ENCODE data around the gene SEMA4A. TPM values are rescaled to one million over a fixed set of nuclear protein-coding genes. Genes with fewer than 3 reads are reported as not detected.

Gene SEMA4A
- total RNA-seq, 1 experiment from 2014 or later, result 1.5 TPM

DNA sequence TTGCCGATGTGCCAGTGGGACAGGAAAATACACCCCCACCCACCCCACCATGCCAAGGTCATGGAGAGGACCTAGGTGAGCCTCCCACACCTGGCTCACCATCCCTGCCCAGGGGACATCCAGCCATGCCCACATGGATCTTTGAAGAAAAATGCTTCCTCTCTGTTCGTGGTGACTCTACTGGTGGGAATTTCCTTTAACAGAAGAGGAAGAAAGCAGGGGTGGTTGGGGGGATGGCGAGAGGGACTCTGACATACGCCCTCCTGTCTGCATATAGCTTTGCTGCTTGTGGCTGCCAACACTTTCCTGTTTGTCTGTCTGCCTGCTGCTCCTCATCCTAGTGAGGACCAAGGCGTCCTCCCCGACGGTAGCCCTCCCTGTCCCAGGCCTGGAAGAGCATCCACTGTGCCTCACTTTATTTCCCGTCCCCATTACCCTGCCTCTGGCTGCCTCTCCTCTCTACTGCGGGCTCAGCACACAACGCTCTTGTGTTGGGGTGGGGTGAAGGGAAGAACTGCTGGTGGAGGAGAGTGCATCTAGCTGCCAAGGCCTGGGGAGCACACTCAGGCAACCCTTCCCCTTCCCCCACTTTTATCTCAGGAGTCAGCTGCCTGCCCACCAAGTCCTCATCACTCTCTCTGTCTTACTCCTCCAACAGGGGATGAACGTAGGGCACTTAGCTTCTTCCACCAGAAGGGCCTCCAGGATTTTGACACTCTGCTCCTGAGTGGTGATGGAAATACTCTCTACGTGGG, 2.5 kb downstream of the SEMA4A start:
- Mint-ChIP-seq H3K4me1 (ENCODE audit: insufficient read depth, unreplicated experiment) (peaks cover 4% of the 10 kb centered on the region), H3K9me3 (ENCODE audit: unreplicated experiment) (no peaks in the 10 kb centered on the region), H3K4me3 (ENCODE audit: unreplicated experiment) (no peak overlapping the region), H3K27ac (ENCODE audit: low read depth, unreplicated experiment) (no peak overlapping the region), H3K36me3 (ENCODE audit: insufficient read depth, unreplicated experiment) (peaks cover under 1% of the 10 kb centered on the region), H3K27me3 (ENCODE audit: insufficient read depth, unreplicated experiment) (peaks cover 12% of the 10 kb centered on the region)
- ChIA-PET POLR2A (interaction anchor here (0.7 to 1.0 kb wide), 3 partner anchors 8 to 78 kb away, joined by 3 to 4 read pairs (median 3); no protein-coding TSS in a partner anchor), CTCF (interaction anchor here (0.7 to 46.2 kb wide), 6 partner anchors 10 to 500 kb away, joined by 3 to 1892 read pairs (median 7); partner anchors contain the start of gene MEX3A)
- DNase-seq (ENCODE audit: unreplicated experiment), result no peak
- TF ChIP-seq, protein P1, sequence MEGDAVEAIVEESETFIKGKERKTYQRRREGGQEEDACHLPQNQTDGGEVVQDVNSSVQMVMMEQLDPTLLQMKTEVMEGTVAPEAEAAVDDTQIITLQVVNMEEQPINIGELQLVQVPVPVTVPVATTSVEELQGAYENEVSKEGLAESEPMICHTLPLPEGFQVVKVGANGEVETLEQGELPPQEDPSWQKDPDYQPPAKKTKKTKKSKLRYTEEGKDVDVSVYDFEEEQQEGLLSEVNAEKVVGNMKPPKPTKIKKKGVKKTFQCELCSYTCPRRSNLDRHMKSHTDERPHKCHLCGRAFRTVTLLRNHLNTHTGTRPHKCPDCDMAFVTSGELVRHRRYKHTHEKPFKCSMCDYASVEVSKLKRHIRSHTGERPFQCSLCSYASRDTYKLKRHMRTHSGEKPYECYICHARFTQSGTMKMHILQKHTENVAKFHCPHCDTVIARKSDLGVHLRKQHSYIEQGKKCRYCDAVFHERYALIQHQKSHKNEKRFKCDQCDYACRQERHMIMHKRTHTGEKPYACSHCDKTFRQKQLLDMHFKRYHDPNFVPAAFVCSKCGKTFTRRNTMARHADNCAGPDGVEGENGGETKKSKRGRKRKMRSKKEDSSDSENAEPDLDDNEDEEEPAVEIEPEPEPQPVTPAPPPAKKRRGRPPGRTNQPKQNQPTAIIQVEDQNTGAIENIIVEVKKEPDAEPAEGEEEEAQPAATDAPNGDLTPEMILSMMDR (IDR thresholded peaks at IDR 0.05; ENCODE audit: unreplicated experiment), result no peak
- BruUV-seq (replicated peaks), result no TSS peak
- intact Hi-C loops (cut with micrococcal nuclease), result no loop called here

DNA sequence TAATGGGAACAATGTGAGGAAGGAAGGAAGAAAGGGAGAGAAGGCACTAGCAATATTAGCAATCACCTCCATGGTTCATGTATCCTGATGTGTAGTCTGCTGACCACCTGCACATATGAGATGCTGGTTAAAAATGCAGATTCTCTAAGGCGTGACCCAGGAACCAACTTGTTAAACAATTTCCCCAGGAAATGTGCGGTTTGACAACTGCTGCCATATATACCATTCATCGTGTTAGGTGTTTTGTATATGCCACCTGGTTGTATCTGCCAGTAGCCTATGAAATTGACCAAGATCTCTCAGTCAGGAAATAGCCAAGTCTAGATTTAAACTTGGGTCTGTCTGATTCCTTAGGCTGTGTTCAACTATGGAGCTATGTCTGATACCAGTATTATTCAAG, 4.1 kb downstream of the SEMA4A start:
- H3K27me3 Mint-ChIP-seq (ENCODE audit: insufficient read depth, unreplicated experiment), result peaks cover 12% of the 10 kb centered on the region
- ChIA-PET CTCF (interaction anchor here (2.2 kb wide), 1 partner anchor 11 kb away, joined by 6 read pairs; no protein-coding TSS in a partner anchor), POLR2A (no interaction called here)
- no peak overlapping the region for H3K4me3 Mint-ChIP-seq (ENCODE audit: unreplicated experiment)
- H3K36me3 Mint-ChIP-seq (ENCODE audit: insufficient read depth, unreplicated experiment), result no peaks in the 10 kb centered on the region
- TF ChIP-seq, protein P1 (IDR thresholded peaks at IDR 0.05; ENCODE audit: unreplicated experiment), result no peak
- no TSS peak for BruUV-seq (replicated peaks)
- intact Hi-C loops (cut with micrococcal nuclease), result no loop called here
- H3K27ac Mint-ChIP-seq (ENCODE audit: low read depth, unreplicated experiment), result no peak overlapping the region
- DNase-seq (ENCODE audit: unreplicated experiment), result no peak
- peaks cover 4% of the 10 kb centered on the region for H3K4me1 Mint-ChIP-seq (ENCODE audit: insufficient read depth, unreplicated experiment)
- H3K9me3 Mint-ChIP-seq (ENCODE audit: unreplicated experiment), result no peaks in the 10 kb centered on the region

DNA sequence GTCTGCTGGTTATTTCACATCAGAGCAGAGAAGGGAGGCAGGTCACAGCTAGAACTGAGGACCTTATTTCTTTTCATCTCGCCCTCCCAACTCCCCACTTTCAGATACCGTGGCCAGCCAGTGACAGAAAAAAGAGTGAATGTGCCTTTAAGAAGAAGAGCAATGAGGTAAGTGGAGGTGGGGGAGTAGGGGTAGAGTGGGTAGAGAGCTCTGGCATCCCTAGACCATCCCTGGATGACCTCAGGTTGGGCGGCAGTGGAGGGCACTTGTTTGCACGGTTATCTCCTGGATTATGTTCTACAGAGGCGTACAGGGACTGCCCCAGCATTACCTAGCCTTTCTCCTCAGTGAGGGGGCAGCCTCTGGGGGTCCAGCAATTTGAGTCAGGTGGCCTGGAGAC, 4.6 kb downstream of the SEMA4A start:
- POLR2A ChIA-PET, result no interaction called here
- Mint-ChIP-seq H3K4me1 (ENCODE audit: insufficient read depth, unreplicated experiment) (peaks cover 4% of the 10 kb centered on the region), H3K36me3 (ENCODE audit: insufficient read depth, unreplicated experiment) (no peaks in the 10 kb centered on the region), H3K9me3 (ENCODE audit: unreplicated experiment) (no peaks in the 10 kb centered on the region), H3K4me3 (ENCODE audit: unreplicated experiment) (no peak overlapping the region), H3K27ac (ENCODE audit: low read depth, unreplicated experiment) (no peak overlapping the region), H3K27me3 (ENCODE audit: insufficient read depth, unreplicated experiment) (peaks cover 12% of the 10 kb centered on the region)
- intact Hi-C loops (cut with micrococcal nuclease), result no loop called here
- no TSS peak for BruUV-seq (replicated peaks)
- TF ChIP-seq, protein P1 (IDR thresholded peaks at IDR 0.05; ENCODE audit: unreplicated experiment), result no peak
- CTCF ChIA-PET, result interaction anchor here (2.2 kb wide), 1 partner anchor 12 kb away, joined by 6 read pairs; no protein-coding TSS in a partner anchor
- DNase-seq (ENCODE audit: unreplicated experiment), result no peak

DNA sequence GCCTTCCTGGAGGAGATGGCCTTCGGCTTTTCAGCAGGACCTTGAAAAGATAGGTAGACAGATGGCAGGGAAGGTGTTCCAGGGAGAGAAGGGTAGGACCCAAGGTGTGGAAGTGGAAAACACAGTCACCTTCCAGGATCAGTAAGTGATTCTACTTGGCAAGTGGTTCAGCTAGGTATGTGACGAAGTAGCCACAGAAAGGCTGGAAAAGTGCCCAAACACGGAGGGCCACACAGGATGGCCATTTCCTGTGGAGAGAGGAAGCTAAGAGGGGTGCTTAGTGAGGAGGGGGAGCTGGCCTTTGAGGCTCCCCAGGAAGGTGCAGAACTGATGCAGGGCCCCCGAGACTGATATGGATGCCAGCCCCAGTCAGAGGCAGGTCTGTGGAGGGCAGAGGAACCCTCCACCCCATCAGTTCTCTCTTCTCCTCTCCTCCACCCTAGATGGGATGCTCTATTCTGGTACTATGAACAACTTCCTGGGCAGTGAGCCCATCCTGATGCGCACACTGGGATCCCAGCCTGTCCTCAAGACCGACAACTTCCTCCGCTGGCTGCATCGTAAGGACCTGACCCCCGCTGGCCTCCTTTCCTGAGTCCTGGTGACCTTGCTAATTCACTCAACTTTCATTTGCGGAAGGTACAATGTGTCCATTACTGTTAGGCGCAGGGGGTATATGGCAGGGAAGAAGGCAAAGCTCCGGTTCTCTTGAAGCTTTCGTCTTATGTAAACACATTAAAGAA, 6.8 kb downstream of the SEMA4A start:
- CTCF ChIA-PET, result interaction anchor here (0.5 to 1.3 kb wide), 5 partner anchors 8 to 209 kb away, joined by 3 to 5 read pairs (median 3); no protein-coding TSS in a partner anchor
- intact Hi-C loops (cut with micrococcal nuclease), result no loop called here
- H3K36me3 Mint-ChIP-seq (ENCODE audit: insufficient read depth, unreplicated experiment), result no peaks in the 10 kb centered on the region

More for the DNA sequence above, 6.8 kb downstream of the SEMA4A start:
- DNase-seq (ENCODE audit: unreplicated experiment), result no peak
- peaks cover 12% of the 10 kb centered on the region for H3K27me3 Mint-ChIP-seq (ENCODE audit: insufficient read depth, unreplicated experiment)
- H3K4me1 Mint-ChIP-seq (ENCODE audit: insufficient read depth, unreplicated experiment), result peaks cover 4% of the 10 kb centered on the region
- no peaks in the 10 kb centered on the region for H3K9me3 Mint-ChIP-seq (ENCODE audit: unreplicated experiment)
- no TSS peak for BruUV-seq (replicated peaks)
- peak overlapping the region; percentile 38 for H3K27ac Mint-ChIP-seq (ENCODE audit: low read depth, unreplicated experiment)
- TF ChIP-seq, protein P1 (IDR thresholded peaks at IDR 0.05; ENCODE audit: unreplicated experiment), result no peak
- POLR2A ChIA-PET, result interaction anchor here (0.7 to 2.2 kb wide), 3 partner anchors 10 to 514 kb away, joined by 3 to 8 read pairs (median 5); partner anchors contain the start of gene PMF1
- no peak overlapping the region for H3K4me3 Mint-ChIP-seq (ENCODE audit: unreplicated experiment)

All from MCF 10A (cell line).